ENCODE data around the gene MYO1E.

Gene MYO1E

GRCh38 chr15:59312205-59312604 lies 60.5 kb downstream of the MYO1E start:
- DNase-seq, result no peak

DNA sequence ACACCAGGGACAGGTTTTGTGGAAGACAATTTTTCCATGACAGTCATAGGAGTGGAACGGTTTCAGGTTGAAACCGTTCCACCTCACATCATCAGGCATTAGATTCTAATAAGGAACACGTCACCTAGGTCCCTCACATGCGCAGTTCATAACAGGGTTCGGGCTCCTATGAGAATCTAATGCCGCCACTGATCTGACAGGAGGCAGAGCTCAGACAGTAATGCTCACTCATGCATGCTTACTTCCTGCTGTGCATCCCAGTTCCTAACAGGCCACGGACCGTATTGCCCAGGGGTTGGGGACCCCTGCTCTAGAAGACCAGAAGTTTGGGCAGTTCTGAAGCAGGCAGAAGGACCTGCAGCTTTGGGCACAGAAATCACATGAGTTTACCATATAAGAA lies 61.5 kb downstream of the MYO1E start:
- no peak for DNase-seq

DNA sequence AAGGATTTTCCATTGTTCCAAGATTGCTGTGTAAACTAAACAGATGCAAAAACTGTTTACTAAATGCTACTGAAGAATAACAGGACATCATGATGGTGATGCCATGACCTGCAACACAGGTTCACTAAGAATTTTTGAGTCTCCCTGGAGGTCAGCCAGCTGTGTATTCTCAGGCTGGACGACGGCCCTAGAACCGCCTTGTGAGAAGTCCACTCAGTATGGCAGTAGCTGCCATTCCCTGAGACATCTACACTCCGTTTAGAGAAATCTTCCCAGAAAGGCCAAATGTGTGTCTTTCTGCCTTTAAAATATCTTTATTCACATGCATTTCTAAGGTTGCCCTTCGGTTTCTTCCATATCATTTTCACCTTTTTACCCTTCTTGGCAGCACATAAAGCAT lies 63.3 kb downstream of the MYO1E start:
- DNase-seq, result no peak

DNA sequence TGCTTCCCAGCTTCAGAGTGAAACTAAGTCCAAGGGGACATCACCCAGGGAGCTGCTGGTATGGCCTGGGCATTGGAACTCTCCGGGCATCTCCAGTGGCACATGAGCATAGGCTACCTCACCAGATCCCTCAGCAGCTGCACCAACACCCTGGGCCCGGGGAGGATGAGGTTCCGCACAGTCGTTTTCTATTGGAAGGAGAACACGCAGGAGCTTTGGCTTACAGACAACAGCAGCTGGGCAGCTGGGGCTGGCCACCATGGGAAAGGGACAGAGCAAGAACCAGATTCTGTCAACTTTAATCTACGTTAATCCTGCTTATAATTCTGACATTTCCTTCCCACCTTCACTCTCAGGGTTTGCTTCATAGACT lies 65.5 kb downstream of the MYO1E start:
- DNase-seq, result no peak

- DNase-seq, result no peak
Measured at GRCh38 chr15:59306520-59307164, 66.0 kb downstream of the MYO1E start.

DNA sequence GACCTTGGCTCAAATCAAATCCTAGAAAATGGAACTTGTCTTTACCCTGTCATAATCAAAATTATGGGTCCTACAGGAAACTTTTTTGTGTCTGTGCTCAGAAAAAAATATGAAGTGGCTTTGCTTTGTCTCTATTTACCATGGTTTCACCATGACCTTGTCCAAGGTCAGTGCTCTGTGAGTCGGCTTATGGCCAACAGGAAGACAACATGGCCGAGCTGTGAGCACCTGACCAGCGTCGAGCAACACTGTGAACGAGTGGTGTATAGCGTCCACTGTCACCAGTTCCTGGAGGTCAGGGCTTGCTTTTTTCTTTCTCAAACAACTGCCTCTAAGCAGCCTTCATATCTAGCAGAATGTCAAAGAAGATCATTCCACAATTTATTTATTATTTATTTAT lies 67.9 kb downstream of the MYO1E start:
- no peak for DNase-seq

- DNase-seq, result no peak
Measured at GRCh38 chr15:59304034-59304795, 68.5 kb downstream of the MYO1E start.

DNA sequence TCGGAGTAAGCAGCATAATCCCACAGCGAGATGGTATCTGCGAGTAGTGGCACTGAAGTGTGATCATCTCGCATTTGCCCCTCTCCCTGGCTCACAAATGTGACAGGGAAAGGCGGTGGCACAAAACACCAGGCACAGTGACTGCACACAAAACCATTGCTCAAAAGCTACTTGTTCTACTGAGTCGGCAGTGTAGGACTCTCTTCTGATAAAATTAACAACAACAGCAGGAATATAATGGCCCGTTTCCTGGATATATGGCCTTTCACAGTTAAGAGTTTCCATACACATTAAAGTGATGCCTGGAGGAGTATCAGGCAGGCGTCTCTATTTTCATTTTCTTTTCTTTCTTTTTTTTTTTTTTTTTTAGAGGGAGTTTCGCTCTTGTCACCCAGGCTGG lies 69.0 kb downstream of the MYO1E start:
- no peak for DNase-seq

DNA sequence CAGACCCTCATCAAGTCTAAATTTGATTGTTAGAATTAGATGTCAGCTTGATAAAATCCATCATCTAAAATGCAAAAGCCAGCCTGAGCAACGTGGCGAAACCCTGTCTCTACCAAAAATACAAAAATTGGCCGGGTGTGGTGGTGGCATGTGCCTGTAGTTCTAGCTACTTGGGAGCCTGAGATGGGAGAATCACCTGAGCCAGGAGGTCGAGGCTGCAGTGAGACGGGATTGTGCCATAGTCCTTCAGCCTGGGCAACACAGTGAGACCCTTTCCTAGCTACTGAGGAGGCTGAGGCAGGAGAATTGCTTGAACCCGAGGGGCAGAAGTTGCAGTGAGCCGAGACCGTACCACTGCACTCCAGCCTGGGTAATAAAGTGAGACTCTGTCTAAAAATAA lies 69.5 kb downstream of the MYO1E start:
- no peak for DNase-seq

GRCh38 chr15:59301527-59301926 lies 71.1 kb downstream of the MYO1E start:
- no peak for DNase-seq

GRCh38 chr15:59300618-59301139 lies 72.0 kb downstream of the MYO1E start:
- DNase-seq, result no peak

DNA sequence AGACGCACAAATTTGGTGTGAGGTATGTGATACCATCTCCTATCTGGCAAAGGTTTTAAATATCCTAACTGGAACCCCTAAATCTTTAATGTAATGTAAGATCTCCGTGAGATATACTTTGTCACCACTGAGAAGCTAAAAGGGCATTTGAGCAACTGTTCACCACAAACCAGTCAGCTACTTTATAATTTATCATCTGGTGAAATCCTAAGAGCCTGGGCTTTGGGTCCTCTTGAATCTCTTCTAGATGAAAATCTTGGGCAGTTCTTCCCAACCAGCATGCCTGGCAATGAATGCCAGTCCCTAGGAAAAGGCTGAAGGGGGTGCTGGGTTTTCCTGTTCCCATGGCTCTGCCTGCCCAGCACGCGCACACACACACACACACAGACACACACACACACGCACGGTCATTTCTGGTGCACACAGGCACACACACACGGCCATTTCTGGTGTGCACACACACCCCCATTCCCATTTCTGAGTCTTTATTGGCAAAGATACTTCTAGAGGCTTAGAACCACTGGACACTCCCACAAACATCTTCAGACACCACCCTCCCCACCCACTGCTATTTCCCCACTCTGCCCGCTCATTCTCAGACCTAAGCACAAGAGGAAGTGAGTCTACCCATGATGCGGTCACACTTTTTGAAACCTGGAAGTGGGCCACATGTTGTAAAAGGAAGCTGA lies 72.6 kb downstream of the MYO1E start:
- no peak for DNase-seq

- DNase-seq, result no peak
Measured at GRCh38 chr15:59298854-59299250, 73.8 kb downstream of the MYO1E start.

DNA sequence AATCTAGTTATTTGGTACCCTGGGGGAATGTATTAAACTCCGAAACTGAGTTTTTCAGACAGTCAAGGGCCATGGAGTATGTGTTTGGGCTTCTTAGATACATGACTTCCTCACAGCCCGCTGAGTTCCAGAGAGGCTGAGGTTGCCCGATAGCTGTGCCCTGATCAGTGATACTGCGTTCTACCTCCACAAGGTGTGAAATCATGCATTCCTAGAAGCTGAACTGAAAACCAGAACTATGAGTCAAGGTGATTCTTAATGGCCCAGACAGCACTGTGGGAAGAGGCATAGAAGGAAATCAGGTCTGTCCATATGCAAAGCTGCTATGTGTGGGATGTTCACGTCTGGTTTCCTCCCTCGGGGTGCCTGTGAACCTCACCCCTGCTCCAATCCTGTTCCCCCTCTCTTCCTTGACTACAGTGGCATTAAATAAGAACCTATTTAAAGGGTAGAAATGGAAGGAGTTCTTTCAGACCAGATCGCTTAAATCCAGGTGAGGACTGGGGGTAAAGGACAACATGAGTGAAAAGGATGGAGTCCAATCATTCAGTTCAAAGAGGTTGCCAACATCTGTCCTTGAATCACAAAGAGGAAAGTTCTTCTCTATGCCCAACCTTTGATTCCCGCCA lies 74.3 kb downstream of the MYO1E start:
- no peak for DNase-seq

GRCh38 chr15:59296181-59296617 lies 76.5 kb downstream of the MYO1E start:
- DNase-seq, result no peak

- DNase-seq, result no peak
Measured at GRCh38 chr15:59295261-59296001, 77.2 kb downstream of the MYO1E start.

DNA sequence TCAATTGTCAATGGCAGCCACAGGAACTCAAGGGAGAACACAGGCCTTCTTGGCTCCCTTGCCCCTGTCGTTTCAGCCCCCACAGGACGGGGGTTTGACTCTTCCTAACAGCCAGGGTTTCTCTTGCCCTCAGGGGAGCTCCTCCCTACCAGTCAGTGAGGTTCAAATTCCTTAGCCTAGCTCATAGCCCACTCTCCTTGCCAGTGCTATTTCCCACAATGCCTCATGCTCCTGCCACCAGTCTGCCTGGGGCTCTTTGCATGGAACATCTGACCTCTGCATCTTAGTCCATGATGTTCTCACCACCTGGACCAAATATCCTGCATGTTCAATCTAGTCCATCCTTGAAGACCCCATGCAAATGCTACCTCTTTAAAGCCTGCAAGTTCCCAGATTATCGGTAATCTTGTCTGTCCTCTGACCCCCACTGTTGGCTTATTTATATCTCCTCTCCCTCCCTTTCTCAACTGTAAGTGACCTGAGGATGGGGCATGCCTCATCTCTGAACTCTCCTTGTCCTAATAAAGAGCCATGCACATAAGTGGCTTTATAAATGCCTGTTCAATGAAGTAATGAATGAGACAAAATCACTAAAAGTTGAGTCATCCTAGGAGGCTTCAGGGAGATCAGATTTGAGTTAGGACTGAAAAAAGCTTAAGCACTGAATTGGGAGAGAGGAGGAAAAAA lies 78.0 kb downstream of the MYO1E start:
- no peak for DNase-seq

- no peak for DNase-seq
Measured at GRCh38 chr15:59292442-59293151, 80.1 kb downstream of the MYO1E start.

- DNase-seq, result no peak
Measured at GRCh38 chr15:59291213-59291549, 81.5 kb downstream of the MYO1E start.

- DNase-seq, result no peak
Measured at GRCh38 chr15:59290295-59291212, 82.1 kb downstream of the MYO1E start.
